H1 (cell line): ENCODE results near the gene DHRS1. TPM values are rescaled to one million over a fixed set of nuclear protein-coding genes. Genes with fewer than 3 reads are reported as not detected.

Experiments
- CTCF ChIA-PET: fragments of 300-600 bp; sonication (Branson Sonifier 250); formaldehyde crosslinking; loops from one replicate; lab custom pipeline; 2021; ENCODE audit not compliant: partially characterized antibody; lab: Charles Lee
- POLR2A ChIA-PET: fragments of 300-600 bp; sonication (Branson Sonifier 250); formaldehyde crosslinking; loops from one replicate; lab custom pipeline; 2021; ENCODE audit warnings: inconsistent platforms; ENCODE audit not compliant: partially characterized antibody; lab: Charles Lee
- DNase-seq, 2 experiments: peaks; one replicate each; pipeline versions ENCODE4 v3.0.0 to v3.0.0-alpha.2; 2010 to 2022; ENCODE audit warnings: low spot score in 2 of 2, low read depth in 1 of 2, mixed read lengths in 1 of 2
- FAIRE-seq: peaks from 2 replicates; lab custom pipeline; 2011; peaks lifted over from hg19 to GRCh38; lab: Jason Lieb, UNC
- H2AFZ ChIP-seq: 2 replicates; pipeline ENCODE4 v1.8.1; 2012; ENCODE audit warnings: low read length, inconsistent platforms
- H2AK5ac ChIP-seq: 2 replicates; pipeline ENCODE4 v1.6.1; 2013; ENCODE audit warnings: low read depth, low read length
- H2BK120ac ChIP-seq: replicated peaks from 2 replicates; pipeline ENCODE3; 2013; ENCODE audit warnings: low read depth, low read length, inconsistent platforms
- H2BK12ac ChIP-seq: 2 replicates; pipeline ENCODE4 v1.6.1; 2013; ENCODE audit warnings: low read depth, low read length
- H2BK15ac ChIP-seq: 2 replicates; pipeline ENCODE4 v1.6.1; 2013; ENCODE audit warnings: low read length
- H2BK20ac ChIP-seq: 2 replicates; pipeline ENCODE4 v1.6.1; 2013; ENCODE audit warnings: low read length
- H2BK5ac ChIP-seq: 2 replicates; pipeline ENCODE4 v1.6.1; 2013; ENCODE audit warnings: low read depth, low read length
- H3K14ac ChIP-seq: 2 replicates; pipeline ENCODE4 v1.6.1; 2013; ENCODE audit warnings: inconsistent platforms; ENCODE audit not compliant: insufficient read length
- H3K18ac ChIP-seq: 2 replicates; pipeline ENCODE4 v1.6.1; 2013; ENCODE audit warnings: low read length; ENCODE audit errors: extremely low read depth
- H3K23ac ChIP-seq: 2 replicates; pipeline ENCODE4 v1.6.1; 2013; ENCODE audit warnings: inconsistent platforms; ENCODE audit not compliant: insufficient read length
- H3K23me2 ChIP-seq: 2 replicates; pipeline ENCODE4 v1.6.1; 2013; ENCODE audit warnings: low read depth, low read length
- H3K27ac ChIP-seq: 2 replicates; pipeline ENCODE4 v1.6.1; 2011; ENCODE audit warnings: low read depth, low read length, inconsistent platforms
- H3K27me3 ChIP-seq, 4 experiments: replicated peaks in 1 of 4; 1 replicate in 1 of 4; 2 replicates in 3 of 4; pipeline versions ENCODE4 v1.6.1 to v1.8.1; 2011 to 2013; ENCODE audit warnings: low read length in 3 of 4, mild to moderate bottlenecking in 3 of 4, inconsistent platforms in 2 of 4, mixed read lengths in 2 of 4, moderate library complexity in 1 of 4; ENCODE audit not compliant: control insufficient read depth in 3 of 4, insufficient read depth in 3 of 4; ENCODE audit errors: extremely low read depth in 1 of 4
- H3K36me3 ChIP-seq, 4 experiments: 2 replicates each; pipeline versions ENCODE4 v1.6.1 to v1.8.1; 2011 to 2013; ENCODE audit warnings: mild to moderate bottlenecking in 4 of 4, low read length in 3 of 4, moderate library complexity in 2 of 4, control low read depth in 1 of 4, inconsistent platforms in 1 of 4; ENCODE audit not compliant: insufficient read depth in 4 of 4, control insufficient read depth in 2 of 4
- H3K4ac ChIP-seq: replicated peaks from 2 replicates; pipeline ENCODE3; 2013; ENCODE audit warnings: low read length, low read depth, mixed read lengths, inconsistent platforms; ENCODE audit not compliant: insufficient read length
- H3K4me1 ChIP-seq, 4 experiments: replicated peaks in 1 of 4; 1 replicate in 1 of 4; 2 replicates in 3 of 4; pipeline versions ENCODE4 v1.6.1 to v1.8.1; 2011 to 2013; ENCODE audit warnings: low read length in 3 of 4, inconsistent platforms in 2 of 4, mixed read lengths in 1 of 4; ENCODE audit not compliant: insufficient read depth in 4 of 4, control insufficient read depth in 3 of 4
- H3K4me2 ChIP-seq, 2 experiments: 2 replicates each; pipeline versions ENCODE4 v1.6.1 to v1.8.1; 2011 to 2013; ENCODE audit warnings: low read depth in 2 of 2, low read length in 2 of 2, control low read depth in 1 of 2, inconsistent platforms in 1 of 2, mild to moderate bottlenecking in 1 of 2; ENCODE audit not compliant: insufficient read depth in 1 of 2
- H3K4me3 ChIP-seq, 4 experiments: fragments of 200-600, 300-600 bp in 1 of 4; sonication (generic), shearing (Covaris generic), sonication (Bioruptor Twin) in 1 of 4; 2 replicates each; pipeline versions ENCODE4 v1.5.1 to v1.8.1; 2011 to 2016; ENCODE audit warnings: low read length in 4 of 4, low read depth in 3 of 4, control low read depth in 2 of 4, inconsistent platforms in 2 of 4, mild to moderate bottlenecking in 2 of 4, mixed read lengths in 1 of 4, moderate library complexity in 1 of 4; ENCODE audit not compliant: insufficient read depth in 2 of 4; ENCODE audit errors: extremely low read depth in 1 of 4
- H3K56ac ChIP-seq: replicated peaks from 2 replicates; pipeline ENCODE3; 2013; ENCODE audit warnings: low read depth, mild to moderate bottlenecking, mixed read lengths, low read length, inconsistent platforms; ENCODE audit not compliant: insufficient read length
- H3K79me1 ChIP-seq: 2 replicates; pipeline ENCODE4 v1.6.1; 2013; ENCODE audit warnings: low read depth, low read length, control low read depth
- H3K79me2 ChIP-seq, 2 experiments: 2 replicates each; pipeline versions ENCODE4 v1.6.1 to v1.8.1; 2012 to 2013; ENCODE audit warnings: low read length in 2 of 2, mild to moderate bottlenecking in 2 of 2, inconsistent platforms in 1 of 2; ENCODE audit not compliant: insufficient read depth in 2 of 2, control insufficient read depth in 1 of 2
- H3K9ac ChIP-seq, 4 experiments: replicated peaks in 1 of 4; 1 replicate in 1 of 4; 2 replicates in 3 of 4; pipeline versions ENCODE4 v1.6.1 to v1.8.1; 2011 to 2013; ENCODE audit warnings: low read depth in 3 of 4, low read length in 3 of 4, control low read depth in 2 of 4, mild to moderate bottlenecking in 2 of 4, moderate library complexity in 2 of 4, inconsistent platforms in 1 of 4; ENCODE audit errors: extremely low read depth in 1 of 4
- H3K9me3 ChIP-seq, 2 experiments: 2 replicates each; pipeline versions ENCODE4 v1.6.1 to v1.8.1; 2012 to 2013; ENCODE audit warnings: mild to moderate bottlenecking in 2 of 2, moderate library complexity in 2 of 2, control low read depth in 1 of 2, inconsistent platforms in 1 of 2, low read depth in 1 of 2, low read length in 1 of 2, mixed read lengths in 1 of 2; ENCODE audit not compliant: insufficient read depth in 2 of 2
- H4K20me1 ChIP-seq, 2 experiments: replicated peaks in 1 of 2; 2 replicates each; pipeline versions ENCODE3 to v1.8.1; 2011 to 2013; ENCODE audit warnings: inconsistent platforms in 2 of 2, low read length in 2 of 2, mild to moderate bottlenecking in 1 of 2; ENCODE audit not compliant: insufficient read depth in 2 of 2, control insufficient read depth in 1 of 2
- H4K5ac ChIP-seq: 2 replicates; pipeline ENCODE4 v1.6.1; 2013; ENCODE audit warnings: low read length, low read depth, mixed read lengths, inconsistent platforms; ENCODE audit not compliant: insufficient read length
- H4K8ac ChIP-seq: 2 replicates; pipeline ENCODE4 v1.8.0; 2013; ENCODE audit warnings: mild to moderate bottlenecking, moderate library complexity, low read length, inconsistent platforms; ENCODE audit not compliant: insufficient read depth; ENCODE audit errors: extremely low read depth
- H4K91ac ChIP-seq: replicated peaks from 2 replicates; pipeline ENCODE3; 2013; ENCODE audit warnings: low read length, mixed read lengths, inconsistent platforms; ENCODE audit not compliant: insufficient read length
- BACH1 ChIP-seq: IDR thresholded peaks from 2 replicates; pipeline ENCODE4 v1.6.1; 2012; ENCODE audit warnings: low read length, improper control_type of control experiment
- CREB1 ChIP-seq: IDR thresholded peaks from 2 replicates; pipeline ENCODE4 v1.6.1; 2012; ENCODE audit warnings: inconsistent platforms
- CTCF ChIP-seq, 3 experiments: IDR thresholded peaks; 1 replicate in 2 of 3; 2 replicates in 1 of 3; pipeline versions ENCODE4 v1.5.1 to v1.6.1; 2011; ENCODE audit warnings: low read length in 3 of 3, mild to moderate bottlenecking in 3 of 3, inconsistent platforms in 2 of 3, low read depth in 1 of 3, moderate library complexity in 1 of 3; ENCODE audit not compliant: insufficient read depth in 1 of 3; ENCODE audit errors: control extremely low read depth in 1 of 3
- FOSL1 ChIP-seq: IDR thresholded peaks from 2 replicates; pipeline ENCODE4 v1.6.1; 2011; ENCODE audit warnings: mild to moderate bottlenecking, low read depth, low read length, moderate library complexity; ENCODE audit not compliant: insufficient read depth
- JUN ChIP-seq: IDR thresholded peaks from 2 replicates; pipeline ENCODE4 v1.6.1; 2011; ENCODE audit warnings: low read depth, mild to moderate bottlenecking, improper control_type of control experiment, low read length
- RAD21 ChIP-seq, 2 experiments: IDR thresholded peaks in 1 of 2; conservative IDR thresholded peaks in 1 of 2; 2 replicates each; pipeline ENCODE4 v1.6.1; 2011; ENCODE audit warnings: low read depth in 2 of 2, low read length in 2 of 2, improper control_type of control experiment in 1 of 2, inconsistent platforms in 1 of 2, mild to moderate bottlenecking in 1 of 2, moderate library complexity in 1 of 2
- WGBS, 2 experiments: shearing (Covaris generic) in 1 of 2; methylation state at CpG; one replicate each; pipeline versions ENCODE4 v1.1.6 to v1.1.7; 2013 to 2015; ENCODE audit warnings: low lambda C conversion rate in 2 of 2, mixed read lengths in 2 of 2, inconsistent platforms in 1 of 2, low coverage in 1 of 2, missing lambda C conversion rate in 1 of 2; ENCODE audit not compliant: insufficient replicate concordance in 2 of 2, insufficient coverage in 1 of 2, insufficient read length in 1 of 2; ENCODE audit errors: extremely low coverage in 1 of 2, missing lambda C conversion rate in 1 of 2; 5-methylcytosine and 5-hydroxymethylcytosine counted together
- polyA plus RNA-seq, 7 experiments: library from polyadenylated mRNA; depleted of rRNA in 3 of 7; stranded (reverse) in 5 of 7; unstranded in 2 of 7; fragments of >200 nt in 5 of 7; fragments of 200-250 nt in 2 of 7; gene quantifications; 1 replicate in 5 of 7; 2 replicates in 1 of 7; 4 replicates in 1 of 7; pipeline versions ENCODE4 v1.2.1 to v1.2.3, GENCODE V29; 2011 to 2013; ENCODE audit warnings: missing spikeins in 2 of 7, mixed read lengths in 2 of 7
- total RNA-seq: library from RNA; stranded (reverse); fragmentation: NEBNext Ultra II Directional; extraction: Animal tissue kit (Norgen Biotek cat#: 25700); gene quantifications from 2 replicates; pipeline ENCODE4 v1.2.1, GENCODE V29; 2021

DHRS1 gene
- total and polyA plus RNA-seq, 2 of the 8 experiments (the other 6 are each of a cell fraction or from before 2014, with no cell fraction given): 8.8 to 31.7 TPM

- Histone ChIP-seq H3K4me2 (peak overlapping the region; percentile 76 to 98), H2BK5ac (peak overlapping the region; percentile 80; the same call in 1 of the 2 replicates), H3K4me1 (peaks cover 0 to 16% (median 9%) of the 10 kb centered on the region in 4 experiments; a peak in 5 of 7 replicates), H3K27me3 (peaks cover 39 to 85% (median 59%) of the 10 kb centered on the region in 4 experiments), H3K36me3 (no peaks in the 10 kb centered on the region), H4K8ac (peak overlapping the region; percentile 81; the same call in 1 of the 2 replicates), H2AK5ac (no peak overlapping the region), H2BK20ac (peak overlapping the region; percentile 96; the same call in 1 of the 2 replicates), H3K14ac (no peak overlapping the region), H4K5ac (no peak overlapping the region), H3K4me3 (peak overlapping the region; percentile 32 to 62 (median 52)), H3K9ac (peak overlapping the region in 1 of 4 experiments; percentile 4; a peak in 1 of 7 replicates), H2BK12ac (peak overlapping the region; percentile 99), H3K23ac (no peak overlapping the region), H4K91ac (peak overlapping the region; percentile 87), H3K23me2 (peaks cover 18% of the 10 kb centered on the region), H3K56ac (no peak overlapping the region), H2AFZ (peak overlapping the region; percentile 97), H3K79me1 (no peaks in the 10 kb centered on the region), H3K79me2 (no peaks in the 10 kb centered on the region), H4K20me1 (peaks cover 0 to 2% of the 10 kb centered on the region in 2 experiments), H2BK15ac (peak overlapping the region; percentile 100), H2BK120ac (peak overlapping the region; percentile 74), H3K9me3 (no peaks in the 10 kb centered on the region), H3K18ac (peak overlapping the region; percentile 83), H3K4ac (no peak overlapping the region), H3K27ac (no peak overlapping the region)
- CTCF ChIA-PET: interaction anchor here (0.6 to 27.8 kb wide), 34 partner anchors 9 to 733 kb away, joined by 3 to 664 read pairs (median 4); partner anchors contain the start of genes CBLN3, CHMP4A, CIDEB and EMC9
- POLR2A ChIA-PET: interaction anchor here (1.0 to 5.8 kb wide), 11 partner anchors 14 to 109 kb away, joined by 3 to 46 read pairs (median 4); partner anchors contain the start of genes CBLN3, KHNYN and TINF2
- DNase-seq (peak; percentile 34 to 89), FAIRE-seq (peak; percentile 78)
- 4% methylated on average over 45 of the region's 56 CpGs; no CpG with 5 or more reads in 1 of the 2 experiments for WGBS, 2 experiments
- no peak for TF ChIP-seq JUN
- TF ChIP-seq FOSL1: no peak
- peak in 2 of 3 experiments; percentile 56 to 79; a peak in 3 of 4 replicates for TF ChIP-seq CTCF (IDR thresholded peaks at IDR 0.05; ENCODE audit: control extremely low read depth in 1 of 3, insufficient read depth in 1 of 3, low read depth in 1 of 3, low read length in 3 of 3)
- peak; percentile 50 to 54 for TF ChIP-seq RAD21 (IDR thresholded peaks at IDR 0.05 in 1 of 2, conservative IDR thresholded peaks at IDR 0.05 in 1 of 2; ENCODE audit: low read depth in 2 of 2, low read length in 2 of 2)
- peak; percentile 37 for TF ChIP-seq CREB1
- TF ChIP-seq BACH1: 0 out of 2 replicates have a peak, but pooled peaks have one; percentile 44
Observed at GRCh38 chr14:24332268-24332993, 32.9 kb upstream of the DHRS1 start.
